GM19025 (cell line): ENCODE data around the gene PKNOX2.

ENCODE experiments used
- ATAC-seq: cut with Tn5 transposase; IDR thresholded peaks from one replicate; pipeline ENCODE4 v1.9.1; 2021; ENCODE audit warnings: mild to moderate bottlenecking, low read depth, moderate library complexity; ENCODE audit not compliant: unreplicated experiment

PKNOX2 gene

DNA sequence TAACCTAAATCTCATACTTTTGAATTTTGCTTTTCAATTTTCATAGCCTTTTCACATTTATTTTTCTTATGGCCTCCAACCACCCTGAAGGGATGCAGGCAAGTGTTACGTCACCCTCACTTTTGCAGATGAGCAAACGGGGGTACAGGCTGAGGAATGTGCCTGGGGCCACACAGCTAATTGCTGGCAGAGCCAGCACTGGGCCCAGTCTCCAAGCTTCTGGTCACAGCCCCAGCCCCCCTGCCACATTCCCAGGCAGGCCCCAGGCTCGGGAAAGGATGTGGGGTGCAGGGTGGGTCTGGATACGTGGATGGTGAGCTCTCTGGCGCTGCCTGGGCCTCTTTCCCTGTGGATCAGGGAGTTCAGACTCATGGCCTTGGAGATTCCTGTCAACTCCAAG lies 138.6 kb downstream of the PKNOX2 start:
- no peak for ATAC-seq

DNA sequence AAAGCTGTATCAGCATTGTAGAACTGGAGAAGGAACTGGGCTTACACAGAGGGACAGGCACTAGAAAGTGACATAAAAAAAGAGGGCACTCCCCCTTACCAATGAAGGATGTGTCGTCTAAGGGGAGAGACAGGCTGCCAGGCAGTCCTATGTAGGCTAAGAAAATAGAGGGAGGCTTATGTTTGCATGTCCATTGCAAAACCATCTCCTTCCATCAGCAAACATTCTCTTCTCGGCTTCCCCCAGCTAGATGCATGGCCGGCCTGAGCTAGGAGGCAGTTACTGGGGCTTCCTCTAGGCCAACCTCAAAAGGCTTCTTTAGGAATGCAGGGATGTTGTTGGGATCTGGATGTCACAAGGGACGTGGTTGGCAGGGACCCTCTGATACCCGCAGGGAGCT lies 139.1 kb downstream of the PKNOX2 start:
- ATAC-seq, result no peak

DNA sequence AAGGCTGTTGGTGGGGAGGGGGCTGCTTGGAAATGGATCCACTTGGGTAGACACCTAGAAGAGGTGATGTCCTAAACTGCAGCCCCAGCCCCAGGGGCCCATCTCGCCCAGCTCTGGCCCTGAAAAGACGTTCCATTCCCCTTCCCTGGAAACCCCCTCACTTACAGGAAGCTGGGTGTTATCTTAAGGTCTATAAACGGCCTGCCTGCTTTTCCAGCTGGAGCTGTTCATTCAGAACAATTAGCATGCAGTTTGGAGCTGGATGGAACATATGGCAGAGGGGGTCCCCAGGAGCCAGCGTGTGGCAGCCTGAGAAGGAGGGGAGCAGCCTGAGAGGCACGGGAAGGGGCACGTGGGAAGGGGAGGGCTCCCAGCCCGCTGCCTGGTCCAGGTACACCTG lies 139.6 kb downstream of the PKNOX2 start:
- ATAC-seq, result no peak

DNA sequence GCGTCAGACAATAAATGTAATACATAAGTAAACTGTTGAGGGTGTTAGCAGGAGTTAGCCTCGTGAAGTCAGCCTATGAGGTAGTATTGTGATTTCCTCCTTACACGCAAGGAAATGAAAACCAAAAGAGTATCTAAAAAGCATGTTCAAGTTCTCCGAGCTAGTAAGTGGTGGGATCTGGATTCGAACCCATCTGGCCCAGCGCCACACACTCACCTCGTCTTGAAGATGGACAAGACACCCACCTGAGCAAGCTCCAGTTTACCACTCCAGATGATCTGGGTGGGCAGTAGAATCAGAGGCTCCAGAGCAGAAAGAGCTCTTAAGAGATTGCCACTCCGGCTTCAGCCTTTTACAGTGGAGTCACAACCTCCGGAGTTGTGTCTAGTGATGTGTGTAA lies 140.3 kb downstream of the PKNOX2 start:
- no peak for ATAC-seq

- no peak for ATAC-seq
Observed at GRCh38 chr11:125305345-125305744, 140.8 kb downstream of the PKNOX2 start.

GRCh38 chr11:125306476-125306875 lies 141.9 kb downstream of the PKNOX2 start:
- ATAC-seq, result no peak

- ATAC-seq, result no peak
Observed at GRCh38 chr11:125308246-125308645, 143.7 kb downstream of the PKNOX2 start.

GRCh38 chr11:125312391-125312790 lies 147.8 kb downstream of the PKNOX2 start:
- no peak for ATAC-seq

GRCh38 chr11:125312812-125313211 lies 148.3 kb downstream of the PKNOX2 start:
- ATAC-seq, result no peak

DNA sequence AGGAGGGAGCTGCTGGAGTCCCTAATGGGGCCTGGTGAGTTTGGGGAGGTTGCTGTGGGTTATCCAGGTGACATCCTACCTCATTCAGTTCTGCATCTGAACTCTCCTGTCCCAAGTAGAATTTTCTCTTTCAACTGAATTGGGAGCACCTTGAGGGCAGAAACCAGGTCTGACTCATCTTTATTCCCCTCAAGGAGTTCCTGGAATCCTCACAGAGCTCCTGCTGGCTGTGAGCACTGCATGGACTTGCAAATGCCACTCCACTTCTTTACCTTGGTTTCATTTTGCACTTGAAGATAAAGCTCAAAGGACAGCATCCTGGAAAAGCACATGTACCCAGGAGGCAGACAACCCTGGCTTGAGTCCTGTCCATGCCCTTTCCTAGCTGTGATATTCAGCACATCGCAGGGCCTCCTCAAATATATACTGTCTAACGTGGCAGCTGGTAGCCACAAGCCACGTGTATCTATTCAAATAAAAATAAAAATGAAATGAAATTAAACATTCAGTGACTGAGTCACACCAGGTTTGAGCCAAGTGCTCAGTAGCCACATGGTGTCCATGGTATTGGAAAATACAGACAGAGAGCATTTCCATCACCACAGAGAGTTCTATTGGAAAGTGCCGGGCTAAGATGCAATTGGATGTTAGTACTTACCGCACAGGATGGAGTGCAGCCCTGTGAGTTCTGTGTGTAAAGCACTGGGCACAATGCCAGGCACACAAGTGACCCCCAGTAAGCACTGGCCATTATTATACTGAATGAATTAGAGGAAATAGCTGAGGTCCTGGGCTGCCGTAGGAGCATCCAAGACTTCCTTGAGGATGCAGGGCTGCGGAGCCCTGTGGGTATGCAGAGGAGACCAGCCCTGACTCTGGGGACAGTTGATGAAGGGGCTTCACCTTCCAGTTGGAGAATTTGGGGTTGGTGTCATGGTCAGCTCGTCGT lies 149.0 kb downstream of the PKNOX2 start:
- no peak for ATAC-seq

- ATAC-seq, result no peak
Observed at GRCh38 chr11:125314276-125315078, 149.9 kb downstream of the PKNOX2 start.

- no peak for ATAC-seq
Observed at GRCh38 chr11:125315079-125315740, 150.7 kb downstream of the PKNOX2 start.

GRCh38 chr11:125317416-125317815 lies 152.9 kb downstream of the PKNOX2 start:
- ATAC-seq, result no peak

DNA sequence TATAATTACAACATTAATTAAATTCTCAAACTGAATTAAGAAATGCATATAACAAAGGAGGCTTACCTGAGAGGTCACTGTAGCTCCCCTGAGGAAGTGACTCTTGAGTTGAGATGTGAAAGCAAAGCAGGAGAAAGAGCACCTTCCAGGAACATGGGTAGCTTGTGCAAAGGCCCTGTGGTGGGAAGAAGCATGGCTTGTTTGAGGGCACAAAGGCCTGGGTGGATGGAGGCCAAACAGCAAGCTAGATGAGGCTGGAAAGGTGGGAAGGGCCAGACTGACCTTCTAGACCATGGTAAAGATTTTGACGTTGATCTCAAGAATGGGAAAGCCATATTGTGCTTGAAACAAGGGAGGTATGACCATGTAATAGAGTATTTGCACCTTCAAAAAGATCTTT lies 155.1 kb downstream of the PKNOX2 start:
- no peak for ATAC-seq

DNA sequence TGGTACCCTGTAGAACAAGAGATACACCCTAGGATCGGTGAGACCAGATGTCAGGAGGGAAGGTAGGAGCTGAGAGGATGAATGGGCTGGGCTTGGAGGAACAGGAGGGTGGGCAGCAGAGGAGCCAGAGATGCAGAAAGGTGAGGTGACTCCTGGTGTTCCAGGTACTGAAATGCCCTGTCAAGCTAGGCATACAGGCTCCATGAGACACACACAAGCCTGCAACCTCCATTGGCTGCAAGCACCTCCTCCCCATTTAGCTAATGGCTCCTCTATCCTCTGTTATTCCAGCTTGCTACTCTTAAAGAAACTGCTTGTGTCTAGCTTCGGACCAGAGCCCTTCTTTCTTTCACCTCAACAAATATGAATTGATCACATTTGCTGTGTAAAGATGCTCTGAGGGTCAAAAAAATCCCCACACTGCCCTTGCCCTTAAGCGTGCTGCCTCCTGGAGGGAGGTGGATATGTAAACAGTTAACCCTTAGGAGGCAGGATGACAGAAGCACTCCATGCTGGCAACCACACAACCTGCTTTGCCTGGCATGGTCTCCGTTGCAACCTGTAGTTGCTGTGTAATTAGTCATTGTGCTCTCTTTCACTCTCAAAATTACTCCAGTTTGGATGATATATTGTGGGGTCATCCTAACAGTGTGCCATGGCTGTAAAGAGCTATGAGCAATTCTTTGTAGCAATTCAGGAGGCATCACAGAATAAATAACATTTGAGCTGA lies 156.0 kb downstream of the PKNOX2 start:
- ATAC-seq, result no peak

GRCh38 chr11:125322289-125322688 lies 157.7 kb downstream of the PKNOX2 start:
- ATAC-seq, result no peak

DNA sequence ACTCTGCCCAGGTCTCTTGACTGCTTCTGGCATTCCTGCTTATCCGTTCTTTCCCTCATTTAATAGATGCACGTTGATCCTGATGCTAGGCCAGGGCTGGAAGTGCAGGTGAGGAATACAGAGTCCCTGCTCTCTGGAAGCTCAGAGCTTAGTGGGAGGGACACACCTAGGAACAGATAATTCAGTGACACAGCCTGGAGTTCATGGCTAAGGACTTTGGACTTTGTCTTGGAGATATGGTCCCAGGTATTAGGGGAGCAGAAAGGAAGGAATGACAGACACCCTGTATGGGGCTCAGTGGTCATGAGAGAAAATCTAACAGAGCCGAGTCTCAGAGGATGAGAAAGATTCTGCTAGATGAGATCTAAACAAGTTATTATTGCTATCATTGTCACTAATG lies 160.6 kb downstream of the PKNOX2 start:
- no peak for ATAC-seq

DNA sequence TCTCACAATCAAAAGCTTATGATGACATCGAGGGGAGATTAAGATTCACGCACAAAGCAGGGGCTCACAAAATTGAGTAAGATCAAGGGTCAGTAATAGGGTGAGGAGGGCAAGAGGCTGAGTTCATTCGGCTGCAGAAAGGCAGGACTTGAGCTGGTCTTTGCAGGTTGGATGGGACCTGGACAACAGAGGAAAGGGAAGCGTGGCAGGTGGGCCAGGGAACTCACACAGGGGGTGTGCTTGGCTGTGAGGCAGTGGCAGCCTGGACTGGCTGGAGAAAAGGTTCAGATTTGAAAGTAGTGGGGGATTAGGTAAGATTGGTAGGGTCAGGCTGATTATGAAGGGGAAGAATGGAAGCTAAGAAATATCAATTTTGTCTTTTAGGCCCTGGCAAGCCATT lies 161.6 kb downstream of the PKNOX2 start:
- ATAC-seq, result no peak

- no peak for ATAC-seq
Observed at GRCh38 chr11:125327518-125328224, 163.1 kb downstream of the PKNOX2 start.

- ATAC-seq, result no peak
Observed at GRCh38 chr11:125328225-125328580, 163.7 kb downstream of the PKNOX2 start.
